Limb (tissue), 2 donors: ENCODE results near the gene NUDT9.
"Not testable (repeated sequence)": the region's sequence is repeated elsewhere in the genome, so short reads cannot be mapped to it uniquely, and the experiment has no call there.

Experiments
- DNase-seq, 2 donors: peaks; one replicate each; pipeline ENCODE4 v3.0.0-alpha.2; 2016; ENCODE audit errors: extremely low spot score in 2 of 2

The NUDT9 gene

GRCh38 chr4:87422104-87423052, at the start of gene NUDT9:
Gene NUDT9 (plus strand): TSS chr4:87422573. CDS start chr4:87422906, 333 bp downstream.
- peak; percentile 95 to 96 for DNase-seq

- peak in 1 of 2 donors; percentile 58 for DNase-seq
Observed at GRCh38 chr4:87375719-87376291, 46.6 kb upstream of the NUDT9 start.

- no peak for DNase-seq
Observed at GRCh38 chr4:87377816-87378215, 44.6 kb upstream of the NUDT9 start.

GRCh38 chr4:87382116-87382515, 40.3 kb upstream of the NUDT9 start:
- DNase-seq, result no peak

GRCh38 chr4:87382931-87383330, 39.4 kb upstream of the NUDT9 start:
- no peak for DNase-seq

GRCh38 chr4:87384466-87385132, 37.8 kb upstream of the NUDT9 start:
- DNase-seq, result not testable (repeated sequence)

GRCh38 chr4:87387237-87387636, 35.1 kb upstream of the NUDT9 start:
- DNase-seq, result no peak

GRCh38 chr4:87388901-87389300, 33.5 kb upstream of the NUDT9 start:
- DNase-seq, result no peak

GRCh38 chr4:87390055-87390454, 32.3 kb upstream of the NUDT9 start:
- not testable (repeated sequence) for DNase-seq

- DNase-seq, result no peak
Observed at GRCh38 chr4:87390551-87390890, 31.9 kb upstream of the NUDT9 start.

GRCh38 chr4:87390891-87391575, 31.3 kb upstream of the NUDT9 start, which contains the start of gene HSD17B11:
Gene HSD17B11 (minus strand): TSS chr4:87391188. CDS start chr4:87391070, 118 bp downstream.
- peak; percentile 85 to 92 for DNase-seq

GRCh38 chr4:87391576-87392054, 30.8 kb upstream of the NUDT9 start:
- no peak for DNase-seq

GRCh38 chr4:87392183-87392582, 30.2 kb upstream of the NUDT9 start:
- no peak for DNase-seq

- not testable (repeated sequence) for DNase-seq
Observed at GRCh38 chr4:87395073-87395472, 27.3 kb upstream of the NUDT9 start.

- not testable (repeated sequence) for DNase-seq
Observed at GRCh38 chr4:87395851-87396250, 26.5 kb upstream of the NUDT9 start.

GRCh38 chr4:87399148-87399547, 23.2 kb upstream of the NUDT9 start:
- DNase-seq, result no peak

GRCh38 chr4:87399954-87400353, 22.4 kb upstream of the NUDT9 start:
- no peak for DNase-seq

GRCh38 chr4:87403732-87404131, 18.6 kb upstream of the NUDT9 start:
- not testable (repeated sequence) for DNase-seq

GRCh38 chr4:87405211-87405820, 17.1 kb upstream of the NUDT9 start:
- DNase-seq, result no peak

GRCh38 chr4:87406462-87406861, 15.9 kb upstream of the NUDT9 start:
- no peak for DNase-seq

- not testable (repeated sequence) for DNase-seq
Observed at GRCh38 chr4:87406902-87407301, 15.5 kb upstream of the NUDT9 start.
